Lower leg skin (tissue), 4 donors: ENCODE data around the gene RBMS2. TPM values are rescaled to one million over a fixed set of nuclear protein-coding genes. Genes with fewer than 3 reads are reported as not detected.

Source experiments
- DNase-seq, 2 donors: peaks; one replicate each; pipeline ENCODE4 v3.0.0-alpha.2; 2019; ENCODE audit warnings: low spot score in 2 of 2
- H3K4me3 ChIP-seq: fragments of 200-600 bp; sonication (generic); 2 replicates; pipeline ENCODE4 v1.5.1; 2017; ENCODE audit warnings: mild to moderate bottlenecking, low read depth; ENCODE audit not compliant: poor library complexity, severe bottlenecking
- POLR2A ChIP-seq, 2 donors: fragments of 450-650 bp; IDR thresholded peaks; one replicate each; pipeline ENCODE4 v1.6.1; 2016 to 2017; ENCODE audit warnings: antibody characterized with exemption in 2 of 2, mild to moderate bottlenecking in 1 of 2, moderate library complexity in 1 of 2
- WGBS, 2 donors: methylation state at CpG; one replicate each; pipeline ENCODE4 v1.1.5; 2018; 5-methylcytosine and 5-hydroxymethylcytosine counted together
- intact Hi-C: fragments of 100-400 bp; cut with DNase I; formaldehyde crosslinking; loops from one replicate; pipeline ENCODE4 v1.15.0; 2023; ENCODE audit warnings: low total_unique reads
- total RNA-seq, 4 donors: library from RNA; depleted of rRNA; stranded (reverse); fragments of >200 nt; gene quantifications; one replicate each; pipeline ENCODE4 v1.1.0, GENCODE V29; 2016
- TF ChIP-seq, protein P1 (sequence below), 3 donors: fragments of 450-650 bp; IDR thresholded peaks; one replicate each; pipeline ENCODE4 v1.5.1; 2016; ENCODE audit warnings: antibody characterized with exemption in 3 of 3, mild to moderate bottlenecking in 3 of 3, moderate library complexity in 2 of 3

Gene RBMS2
- total RNA-seq, 4 donors from 2014 or later = 12.7 to 14.9 (median 13.7) TPM

- peak overlapping the region; percentile 92 for H3K4me3 ChIP-seq
- TF ChIP-seq POLR2A (IDR thresholded peaks at IDR 0.05) = no peak
- TF ChIP-seq, protein P1, sequence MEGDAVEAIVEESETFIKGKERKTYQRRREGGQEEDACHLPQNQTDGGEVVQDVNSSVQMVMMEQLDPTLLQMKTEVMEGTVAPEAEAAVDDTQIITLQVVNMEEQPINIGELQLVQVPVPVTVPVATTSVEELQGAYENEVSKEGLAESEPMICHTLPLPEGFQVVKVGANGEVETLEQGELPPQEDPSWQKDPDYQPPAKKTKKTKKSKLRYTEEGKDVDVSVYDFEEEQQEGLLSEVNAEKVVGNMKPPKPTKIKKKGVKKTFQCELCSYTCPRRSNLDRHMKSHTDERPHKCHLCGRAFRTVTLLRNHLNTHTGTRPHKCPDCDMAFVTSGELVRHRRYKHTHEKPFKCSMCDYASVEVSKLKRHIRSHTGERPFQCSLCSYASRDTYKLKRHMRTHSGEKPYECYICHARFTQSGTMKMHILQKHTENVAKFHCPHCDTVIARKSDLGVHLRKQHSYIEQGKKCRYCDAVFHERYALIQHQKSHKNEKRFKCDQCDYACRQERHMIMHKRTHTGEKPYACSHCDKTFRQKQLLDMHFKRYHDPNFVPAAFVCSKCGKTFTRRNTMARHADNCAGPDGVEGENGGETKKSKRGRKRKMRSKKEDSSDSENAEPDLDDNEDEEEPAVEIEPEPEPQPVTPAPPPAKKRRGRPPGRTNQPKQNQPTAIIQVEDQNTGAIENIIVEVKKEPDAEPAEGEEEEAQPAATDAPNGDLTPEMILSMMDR (IDR thresholded peaks at IDR 0.05) = no peak
- no peak for DNase-seq
- 34 to 43% methylated on average over 4 of the region's 4 CpGs for WGBS, 2 donors
- intact Hi-C loops = loop anchor here (10.0 kb wide), 1 partner anchor 80 kb away; the partner anchor contains the start of gene NACA
Measured at GRCh38 chr12:56644654-56645053, 123.0 kb downstream of the RBMS2 start.

GRCh38 chr12:56645201-56645716 is 123.6 kb downstream of the RBMS2 start:
- WGBS, 2 donors = 0 to 1% methylated on average over 29 of the region's 29 CpGs
- peak overlapping the region; percentile 92 for H3K4me3 ChIP-seq
- DNase-seq = no peak
- intact Hi-C loops = loop anchor here (10.0 kb wide), 1 partner anchor 80 kb away; the partner anchor contains the start of gene NACA
- TF ChIP-seq, protein P1 (IDR thresholded peaks at IDR 0.05) = no peak
- no peak for TF ChIP-seq POLR2A (IDR thresholded peaks at IDR 0.05)

Other genes with a start within 250 kb of the RBMS2 start
- 100 to 1,000 TPM; 118 to 156 (median 150) TPM for gene CS, start 221.5 kb upstream of the RBMS2 start, total RNA-seq
- gene CNPY2, start 205.8 kb upstream of the RBMS2 start, total RNA-seq = 10 to 100 TPM; 23.3 to 40.9 (median 37.7) TPM
- 10 to 100 TPM; 24.2 to 60.1 (median 28.9) TPM for gene PAN2, start 187.8 kb upstream of the RBMS2 start, total RNA-seq
- gene IL23A, start 182.9 kb upstream of the RBMS2 start, total RNA-seq = under 1 TPM in 1 of 4 donors, not detected in 3; 0.45 TPM
- gene STAT2, start 161.7 kb upstream of the RBMS2 start, total RNA-seq = 10 to 100 TPM; 60.8 to 98.4 (median 92.5) TPM
- gene APOF, start 159.0 kb upstream of the RBMS2 start, total RNA-seq = not detected
- 1 to 10 TPM; 2.9 to 6.5 (median 3.7) TPM for gene TIMELESS, start 72.4 kb upstream of the RBMS2 start, total RNA-seq
- not detected for gene MIP, start 67.2 kb upstream of the RBMS2 start, total RNA-seq
- 1 to 10 TPM; 1.3 to 2.3 (median 2.1) TPM for gene SPRYD4, start 53.2 kb upstream of the RBMS2 start, total RNA-seq
- 10 to 100 TPM in 1 of 4 donors, 1 to 10 TPM in 3; 4.3 to 12.6 (median 6.8) TPM for gene GLS2, start 33.7 kb upstream of the RBMS2 start, total RNA-seq
- gene BAZ2A, start 108.5 kb downstream of the RBMS2 start, total RNA-seq = 100 to 1,000 TPM in 2 of 4 donors, 10 to 100 TPM in 2; 64.8 to 141 (median 107) TPM
- 100 to 1,000 TPM; 360 to 457 (median 395) TPM for gene ATP5F1B, start 124.2 kb downstream of the RBMS2 start, total RNA-seq
- 10 to 100 TPM; 57.0 to 73.7 (median 62.3) TPM for gene PTGES3, start 166.5 kb downstream of the RBMS2 start, total RNA-seq
- 1,000 to 10,000 TPM; 1,502 to 2,024 (median 1,825) TPM for gene NACA, start 203.5 kb downstream of the RBMS2 start, total RNA-seq
- 10 to 100 TPM in 1 of 4 donors, 1 to 10 TPM in 3; 7.9 to 10.5 (median 9.1) TPM for gene PRIM1, start 230.5 kb downstream of the RBMS2 start, total RNA-seq
- gene HSD17B6, start 241.5 kb downstream of the RBMS2 start, total RNA-seq = 1 to 10 TPM in 2 of 4 donors, under 1 TPM in 2; 0.27 to 1.3 (median 0.83) TPM